H9 (cell line): ENCODE measurements around the gene NUP210. TPM values are rescaled to one million over a fixed set of nuclear protein-coding genes. Genes with fewer than 3 reads are reported as not detected.

Experiments used
- DNase-seq: peaks from one replicate; pipeline ENCODE4 v3.0.0-alpha.2; 2017
- H2AFZ ChIP-seq: one replicate; pipeline ENCODE4 v1.6.1; 2013; ENCODE audit warnings: mild to moderate bottlenecking, low read length, control low read depth, moderate library complexity
- H2AK5ac ChIP-seq: 2 replicates; pipeline ENCODE4 v1.6.1; 2013; ENCODE audit warnings: low read length, control low read depth, mixed read lengths; ENCODE audit not compliant: insufficient read length
- H2BK120ac ChIP-seq: one replicate; pipeline ENCODE4 v1.6.1; 2013; ENCODE audit warnings: low read depth, mild to moderate bottlenecking, low read length, control low read depth, inconsistent platforms; ENCODE audit not compliant: poor library complexity, severe bottlenecking
- H2BK12ac ChIP-seq: 2 replicates; pipeline ENCODE4 v1.6.1; 2013; ENCODE audit warnings: low read length, control low read depth, mixed read lengths, low read depth; ENCODE audit not compliant: insufficient read length
- H2BK15ac ChIP-seq: 2 replicates; pipeline ENCODE4 v1.6.1; 2013; ENCODE audit warnings: low read depth, low read length, control low read depth
- H2BK20ac ChIP-seq: one replicate; pipeline ENCODE4 v1.6.1; 2013; ENCODE audit warnings: low read depth, mild to moderate bottlenecking, low read length, control low read depth, inconsistent platforms; ENCODE audit not compliant: poor library complexity, severe bottlenecking
- H2BK5ac ChIP-seq: 2 replicates; pipeline ENCODE4 v1.6.1; 2013; ENCODE audit warnings: low read length, control low read depth, mixed read lengths; ENCODE audit not compliant: insufficient read length
- H3K14ac ChIP-seq: 2 replicates; pipeline ENCODE4 v1.6.1; 2013; ENCODE audit warnings: low read length, control low read depth; ENCODE audit not compliant: insufficient read depth
- H3K18ac ChIP-seq: 2 replicates; pipeline ENCODE4 v1.6.1; 2013; ENCODE audit warnings: low read depth, mild to moderate bottlenecking, mixed read lengths, low read length, control low read depth; ENCODE audit not compliant: insufficient read length
- H3K23ac ChIP-seq: 2 replicates; pipeline ENCODE4 v1.6.1; 2013; ENCODE audit warnings: low read length, control low read depth, mixed read lengths, low read depth; ENCODE audit not compliant: insufficient read length
- H3K23me2 ChIP-seq: 2 replicates; pipeline ENCODE4 v1.6.1; 2013; ENCODE audit warnings: low read depth, mild to moderate bottlenecking, mixed read lengths, low read length, control low read depth; ENCODE audit not compliant: insufficient read length, poor library complexity, severe bottlenecking
- H3K27ac ChIP-seq: 2 replicates; pipeline ENCODE4 v1.5.1; 2013; ENCODE audit warnings: low read length, control low read depth, mixed read lengths, low read depth; ENCODE audit not compliant: insufficient read length
- H3K27me3 ChIP-seq: 2 replicates; pipeline ENCODE4 v1.6.1; 2013; ENCODE audit warnings: low read length, control low read depth, inconsistent platforms; ENCODE audit not compliant: insufficient read depth
- H3K4ac ChIP-seq: 2 replicates; pipeline ENCODE4 v1.6.1; 2013; ENCODE audit warnings: low read depth, mild to moderate bottlenecking, control low read depth, inconsistent platforms, low read length, moderate library complexity
- H3K4me1 ChIP-seq: 2 replicates; pipeline ENCODE4 v1.6.1; 2013; ENCODE audit warnings: low read length, control low read depth, inconsistent platforms; ENCODE audit not compliant: insufficient read depth
- H3K4me2 ChIP-seq: 2 replicates; pipeline ENCODE4 v1.6.1; 2013; ENCODE audit warnings: low read length, control low read depth, mixed read lengths; ENCODE audit not compliant: insufficient read length, insufficient read depth
- H3K56ac ChIP-seq: 2 replicates; pipeline ENCODE4 v1.6.1; 2013; ENCODE audit warnings: low read depth, mild to moderate bottlenecking, mixed read lengths, low read length, control low read depth; ENCODE audit not compliant: insufficient read length
- H3K79me1 ChIP-seq: 2 replicates; pipeline ENCODE4 v1.6.1; 2013; ENCODE audit warnings: low read depth, mild to moderate bottlenecking, moderate library complexity, low read length, control low read depth, inconsistent platforms; ENCODE audit not compliant: insufficient read depth, poor library complexity, severe bottlenecking
- H3K79me2 ChIP-seq: 2 replicates; pipeline ENCODE4 v1.6.1; 2013; ENCODE audit warnings: low read length, control low read depth, inconsistent platforms; ENCODE audit not compliant: insufficient read depth
- H3K9ac ChIP-seq: 2 replicates; pipeline ENCODE4 v1.6.1; 2013; ENCODE audit warnings: low read length, control low read depth, mixed read lengths; ENCODE audit not compliant: insufficient read length; ENCODE audit errors: extremely low read depth
- H3K9me3 ChIP-seq: one replicate; pipeline ENCODE4 v1.6.1; 2013; ENCODE audit warnings: low read depth, low read length, inconsistent platforms; ENCODE audit not compliant: control insufficient read depth
- H3T11ph ChIP-seq: one replicate; pipeline ENCODE4 v1.6.1; 2013; ENCODE audit warnings: mild to moderate bottlenecking, low read length, control low read depth, inconsistent platforms
- H4K20me1 ChIP-seq: one replicate; pipeline ENCODE4 v1.6.1; 2013; ENCODE audit not compliant: control insufficient read depth, insufficient read length, insufficient read depth
- H4K5ac ChIP-seq: 2 replicates; pipeline ENCODE4 v1.6.1; 2013; ENCODE audit warnings: low read depth, mild to moderate bottlenecking, mixed read lengths, low read length, control low read depth; ENCODE audit not compliant: insufficient read length
- H4K8ac ChIP-seq: replicated peaks from 2 replicates; pipeline ENCODE4 v1.6.1; 2013; ENCODE audit warnings: low read length, control low read depth, mixed read lengths, low read depth; ENCODE audit not compliant: insufficient read length
- H4K91ac ChIP-seq: 2 replicates; pipeline ENCODE4 v1.6.1; 2013; ENCODE audit warnings: low read depth, mild to moderate bottlenecking, moderate library complexity, mixed read lengths, low read length, control low read depth; ENCODE audit not compliant: insufficient read length
- H3K27ac Mint-ChIP-seq, 3 experiments: 2 replicates in 2 of 3; 3 replicates in 1 of 3; pipeline ENCODE4 v1.8.0; 2020 to 2021; ENCODE audit warnings: mixed read lengths in 3 of 3, mild to moderate bottlenecking in 1 of 3, moderate library complexity in 1 of 3
- H3K27me3 Mint-ChIP-seq: 2 replicates; pipeline ENCODE4 v1.8.0; 2021; ENCODE audit warnings: low read depth, mild to moderate bottlenecking, moderate library complexity, mixed read lengths
- H3K36me3 Mint-ChIP-seq, 3 experiments: 2 replicates in 2 of 3; 3 replicates in 1 of 3; pipeline ENCODE4 v1.8.0; 2020 to 2021; ENCODE audit warnings: low read depth in 3 of 3, mixed read lengths in 3 of 3; ENCODE audit not compliant: insufficient read depth in 1 of 3
- H3K4me1 Mint-ChIP-seq, 2 experiments: 2 replicates each; pipeline ENCODE4 v1.8.0; 2020; ENCODE audit warnings: mixed read lengths in 2 of 2
- H3K4me3 Mint-ChIP-seq, 2 experiments: 2 replicates in 1 of 2; 3 replicates in 1 of 2; pipeline ENCODE4 v1.8.0; 2020 to 2021; ENCODE audit warnings: mild to moderate bottlenecking in 2 of 2, mixed read lengths in 2 of 2, moderate library complexity in 1 of 2
- H3K9me3 Mint-ChIP-seq, 2 experiments: 2 replicates in 1 of 2; 3 replicates in 1 of 2; pipeline ENCODE4 v1.8.0; 2020; ENCODE audit warnings: mild to moderate bottlenecking in 2 of 2, mixed read lengths in 2 of 2, moderate library complexity in 1 of 2
- CTCF ChIP-seq: fragments of 200-600 bp; sonication (generic); conservative IDR thresholded peaks from 3 replicates; pipeline ENCODE4 v1.8.0; 2021; ENCODE audit warnings: antibody characterized with exemption, mild to moderate bottlenecking
- WGBS: extraction: QIAGEN DNeasy Blood & Tissue Kit; methylation state at CpG from one replicate; pipeline ENCODE4 v1.1.7; 2013; ENCODE audit warnings: missing lambda C conversion rate, low lambda C conversion rate, mixed read lengths; ENCODE audit not compliant: insufficient read length; ENCODE audit errors: extremely low coverage; 5-methylcytosine and 5-hydroxymethylcytosine counted together
- total RNA-seq: library from RNA; stranded (reverse); gene quantifications from 2 replicates; pipeline ENCODE4 v1.2.1, GENCODE V29; 2021

The NUP210 gene
- total RNA-seq, 1 experiment from 2014 or later: 48.8 TPM

DNA sequence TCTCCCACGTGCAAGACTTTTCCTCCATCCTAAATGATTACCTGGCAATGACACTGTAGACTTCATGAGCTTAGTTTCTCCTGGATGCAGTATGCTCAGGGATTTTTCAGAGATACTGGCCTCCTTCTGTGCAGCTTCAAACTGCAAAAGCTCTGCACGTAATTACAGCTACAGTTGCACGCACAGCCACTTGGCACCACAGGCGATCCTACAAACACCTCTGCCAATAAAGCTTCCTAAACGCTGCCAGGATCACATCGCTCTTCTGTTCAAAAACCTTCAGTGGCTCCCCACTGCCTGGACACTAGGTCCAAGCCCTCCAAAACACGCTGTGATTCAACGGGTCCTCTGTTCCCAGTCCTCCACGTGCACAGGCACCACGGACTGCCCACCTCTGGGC lies 49.5 kb downstream of the NUP210 start:
- H3K27me3 Mint-ChIP-seq: peaks cover 1% of the 10 kb centered on the region; the same call in 1 of the 2 replicates
- WGBS: no CpG with 5 or more reads among the region's 10 CpGs
- Histone ChIP-seq H3K4me1 (no peaks in the 10 kb centered on the region; the same call in 1 of the 2 replicates), H3K4me2 (no peak overlapping the region), H3K23me2 (no peaks in the 10 kb centered on the region), H3K79me1 (no peaks in the 10 kb centered on the region), H4K91ac (no peak overlapping the region), H3K9ac (no peak overlapping the region), H2BK12ac (no peak overlapping the region), H2BK15ac (no peak overlapping the region), H3K9me3 (no peaks in the 10 kb centered on the region), H3K14ac (no peak overlapping the region), H2BK5ac (no peak overlapping the region), H3K4ac (no peak overlapping the region), H2BK120ac (no peak overlapping the region), H3T11ph (no peak overlapping the region), H4K20me1 (no peaks in the 10 kb centered on the region), H4K8ac (no peak overlapping the region), H3K27ac (no peak overlapping the region), H2AFZ (no peak overlapping the region), H4K5ac (no peak overlapping the region), H3K79me2 (no peaks in the 10 kb centered on the region), H3K23ac (no peak overlapping the region), H3K18ac (no peak overlapping the region), H2BK20ac (no peak overlapping the region), H3K56ac (no peak overlapping the region), H3K27me3 (no peaks in the 10 kb centered on the region), H2AK5ac (no peak overlapping the region)
- DNase-seq: no peak
- peaks cover 5 to 13% of the 10 kb centered on the region in 2 experiments for H3K4me1 Mint-ChIP-seq
- H3K36me3 Mint-ChIP-seq: peaks cover 28 to 44% (median 35%) of the 10 kb centered on the region in 3 experiments
- TF ChIP-seq CTCF: no peak
- H3K27ac Mint-ChIP-seq: no peak overlapping the region
- H3K4me3 Mint-ChIP-seq: no peak overlapping the region
- H3K9me3 Mint-ChIP-seq: no peaks in the 10 kb centered on the region
